DMS53 (cell line): ENCODE data around the gene PCGF5.
A peak's percentile ranks its signal among the peaks of the same experiment; 100 is the strongest.
"Not testable (repeated sequence)": the region's sequence is repeated elsewhere in the genome, so short reads cannot be mapped to it uniquely, and the experiment has no call there.

Experiments
- DNase-seq: peaks from one replicate; lab custom pipeline; 2025; lab: John Stamatoyannopoulos, UW

The PCGF5 gene

GRCh38 chr10:91220194-91220953 lies at the start of gene PCGF5:
TSS of gene PCGF5 (plus strand) at chr10:91220663. CDS start at chr10:91222872, 2,209 bp downstream.
- DNase-seq = peak; percentile 97

DNA sequence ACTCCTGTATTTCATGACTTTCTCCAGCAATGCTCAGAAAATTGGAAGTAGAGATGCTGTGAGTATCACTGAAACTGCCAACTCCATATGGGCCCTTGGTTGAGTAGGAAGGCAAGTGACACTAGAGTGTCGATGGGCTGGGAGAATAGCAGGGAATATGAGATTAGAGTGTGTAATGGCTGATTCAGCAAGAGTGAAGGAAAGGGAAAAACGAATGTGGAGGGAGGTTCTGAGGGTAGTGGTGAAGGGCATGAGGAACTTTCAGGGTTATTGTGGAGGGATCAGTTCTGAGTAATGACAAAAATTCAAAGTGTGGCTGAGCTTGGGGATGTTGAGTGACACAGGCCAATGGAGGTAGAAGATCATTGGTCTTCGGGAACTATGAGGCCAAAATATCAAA lies 49.0 kb upstream of the PCGF5 start:
- no peak for DNase-seq

GRCh38 chr10:91172348-91172747 lies 48.1 kb upstream of the PCGF5 start:
- no peak for DNase-seq

DNA sequence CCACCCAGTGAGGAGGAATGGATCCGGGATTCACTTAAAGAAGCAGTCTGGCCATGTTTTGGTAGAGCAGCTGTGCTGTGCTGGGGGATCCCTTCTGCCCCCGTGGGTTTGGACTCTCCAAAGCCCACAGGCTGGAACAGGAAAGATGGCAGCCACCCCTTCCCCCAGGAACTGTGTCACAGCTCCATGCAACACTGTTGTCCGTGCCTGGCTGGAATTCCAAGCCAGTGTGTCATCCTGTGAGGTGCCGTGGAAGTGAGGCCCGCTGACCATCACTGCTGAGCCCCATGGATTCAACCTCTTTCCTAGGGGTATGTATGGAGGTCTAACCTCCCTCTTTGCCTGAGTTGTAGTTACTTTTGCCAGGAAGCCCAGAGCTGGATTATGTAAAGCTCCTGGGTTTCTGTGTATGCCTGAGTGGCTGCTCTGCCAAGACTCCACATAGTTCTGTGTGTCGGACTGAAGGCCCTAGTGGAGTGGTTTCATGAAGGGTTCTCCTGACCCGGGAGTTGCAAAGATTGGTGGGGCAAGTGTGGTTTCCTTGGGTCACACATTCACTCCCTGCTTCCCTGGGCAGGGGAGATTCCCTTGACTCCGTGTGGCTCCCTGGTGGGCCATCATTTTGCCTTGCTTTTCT lies 35.1 kb upstream of the PCGF5 start:
- DNase-seq = no peak

DNA sequence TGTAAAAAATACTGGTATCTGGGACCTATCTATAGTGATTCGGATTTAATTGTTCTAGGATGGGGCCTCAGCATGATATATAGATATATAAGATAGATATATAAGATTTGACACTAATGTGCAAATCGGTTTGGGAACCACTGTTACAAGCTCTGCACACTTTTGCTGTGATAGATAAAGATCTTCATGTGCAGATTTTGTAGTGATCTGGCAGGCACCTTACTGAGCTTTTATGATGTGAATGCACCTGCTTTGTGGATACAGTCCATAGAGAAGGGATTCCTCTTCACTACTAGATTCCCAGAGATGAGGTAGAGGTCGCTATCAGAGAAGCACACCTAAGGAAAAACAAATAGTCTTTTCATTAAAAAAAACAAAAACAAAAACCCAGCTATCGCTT lies 33.3 kb upstream of the PCGF5 start:
- DNase-seq = no peak

DNA sequence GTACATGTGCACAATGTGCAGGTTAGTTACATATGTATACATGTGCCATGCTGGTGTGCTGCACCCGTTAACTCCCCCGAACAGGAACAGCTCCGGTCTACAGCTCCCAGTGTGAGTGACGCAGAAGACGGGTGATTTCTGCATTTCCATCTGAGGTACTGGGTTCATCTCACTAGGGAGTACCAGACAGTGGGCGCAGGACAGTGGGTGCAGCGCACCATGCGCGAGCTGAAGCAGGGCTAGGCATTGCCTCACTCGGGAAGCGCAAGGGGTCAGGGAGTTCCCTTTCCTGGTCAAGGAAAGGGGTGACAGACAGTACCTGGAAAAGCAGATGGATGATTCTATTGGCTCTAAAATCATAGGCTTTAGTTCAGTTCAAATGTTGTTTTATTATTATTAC lies 32.5 kb upstream of the PCGF5 start:
- DNase-seq = not testable (repeated sequence)

DNA sequence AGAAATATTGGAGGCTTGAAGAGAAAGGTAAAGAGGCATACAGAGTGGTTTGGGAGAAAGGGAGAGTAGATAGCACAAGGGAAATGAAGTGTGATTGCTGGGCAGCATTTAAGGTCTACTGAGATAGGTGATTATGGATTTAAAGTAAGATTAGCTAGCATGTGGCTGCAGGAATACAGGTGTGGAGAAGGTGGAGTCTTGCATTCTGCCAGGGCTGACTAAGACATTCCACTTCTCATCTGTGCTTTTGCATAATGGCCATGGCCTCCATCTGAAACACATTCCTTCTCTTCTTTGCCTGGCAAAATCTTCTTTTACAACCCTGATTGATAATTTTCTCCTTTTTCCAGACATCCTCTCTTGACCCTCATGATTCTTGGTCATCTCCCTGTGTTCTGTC lies 31.6 kb upstream of the PCGF5 start:
- DNase-seq = no peak

GRCh38 chr10:91190388-91190870 lies 30.0 kb upstream of the PCGF5 start:
- DNase-seq = no peak

GRCh38 chr10:91190876-91191583 lies 29.4 kb upstream of the PCGF5 start:
- DNase-seq = no peak

GRCh38 chr10:91191584-91191919 lies 28.9 kb upstream of the PCGF5 start:
- DNase-seq = no peak

- DNase-seq = no peak
Measured at GRCh38 chr10:91194497-91195179, 25.8 kb upstream of the PCGF5 start.

- DNase-seq = no peak
Measured at GRCh38 chr10:91196268-91197048, 24.0 kb upstream of the PCGF5 start.

GRCh38 chr10:91197127-91197526 lies 23.3 kb upstream of the PCGF5 start:
- no peak for DNase-seq

DNA sequence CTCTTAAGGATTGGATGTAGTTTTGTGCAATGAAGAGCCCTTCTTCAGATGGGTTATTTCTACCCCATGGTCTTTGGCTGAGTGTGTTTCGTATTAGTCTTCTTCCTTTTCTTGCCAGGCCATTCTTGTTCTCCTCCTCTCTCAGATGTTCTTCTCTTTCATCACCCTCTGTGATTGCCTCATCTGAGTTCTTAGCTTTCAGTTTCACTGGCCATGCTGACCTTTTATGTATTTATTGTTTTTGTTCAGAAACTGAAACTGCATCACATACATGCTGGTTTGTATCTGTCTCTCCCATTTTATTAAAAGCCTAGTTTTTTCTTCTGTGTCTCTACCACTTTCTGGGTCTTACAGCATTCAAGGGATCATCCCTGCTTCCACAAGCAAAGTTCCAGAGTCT lies 21.7 kb upstream of the PCGF5 start:
- DNase-seq = peak; percentile 22

GRCh38 chr10:91200314-91201212 lies 19.9 kb upstream of the PCGF5 start:
- DNase-seq = no peak

GRCh38 chr10:91201213-91201996 lies 19.1 kb upstream of the PCGF5 start:
- DNase-seq = peak; percentile 11

GRCh38 chr10:91206427-91206826 lies 14.0 kb upstream of the PCGF5 start:
- no peak for DNase-seq

- DNase-seq = no peak
Measured at GRCh38 chr10:91206837-91207474, 13.5 kb upstream of the PCGF5 start.

DNA sequence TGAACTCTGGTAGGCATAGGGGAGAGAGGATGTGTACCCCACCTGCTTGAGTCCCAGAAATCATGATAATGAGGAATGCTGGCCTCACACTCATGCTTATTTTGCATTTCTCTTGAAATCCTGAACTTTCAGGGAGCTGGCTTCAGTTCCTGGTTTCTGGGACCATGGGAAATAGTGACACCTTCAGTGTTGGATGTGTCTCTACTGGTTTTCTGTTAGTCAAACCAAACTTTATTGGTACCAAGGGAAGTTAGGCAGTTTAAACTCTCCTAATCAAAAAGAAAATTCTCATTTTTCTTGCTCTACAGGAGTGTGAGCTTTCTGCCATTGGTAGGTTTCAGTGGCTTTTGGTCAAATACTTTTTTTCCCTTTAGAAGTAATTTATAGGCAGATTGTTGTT lies 11.8 kb upstream of the PCGF5 start:
- DNase-seq = peak; percentile 32
